ENCODE measurements around the gene DRD1.

The DRD1 gene

GRCh38 chr5:175484322-175484721, 40.3 kb upstream of the DRD1 start:
- Histone ChIP-seq H3K4me2 (no peak overlapping the region), H3K27ac (no peak overlapping the region), H4K20me1 (peaks cover 76 to 100% (median 91%) of the 10 kb centered on the region in 11 experiments; a peak in 21 of 22 replicates), H3K36me3 (peaks cover 73 to 88% (median 83%) of the 10 kb centered on the region in 11 experiments), H3K4me3 (no peak overlapping the region), H3K4me1 (peaks cover 14 to 33% (median 21%) of the 10 kb centered on the region in 10 experiments), H3K9me3 (replicated peaks in 1 of 11) (no peaks in the 10 kb centered on the region), H3K27me3 (no peaks in the 10 kb centered on the region), H3K9ac (no peak overlapping the region)
- no peak for TF ChIP-seq Cebpa-rat (IDR thresholded peaks at IDR 0.05)

GRCh38 chr5:175483337-175483736, 39.4 kb upstream of the DRD1 start:
- Histone ChIP-seq H3K9me3 (replicated peaks in 1 of 11) (no peaks in the 10 kb centered on the region), H3K27me3 (no peaks in the 10 kb centered on the region), H3K4me3 (no peak overlapping the region), H3K36me3 (peaks cover 63 to 78% (median 73%) of the 10 kb centered on the region in 11 experiments), H3K4me2 (no peak overlapping the region), H3K9ac (no peak overlapping the region), H3K4me1 (peaks cover 16 to 35% (median 23%) of the 10 kb centered on the region in 10 experiments), H4K20me1 (peaks cover 66 to 91% (median 82%) of the 10 kb centered on the region in 11 experiments; a peak in 21 of 22 replicates), H3K27ac (no peak overlapping the region)
- no peak for TF ChIP-seq Cebpa-rat (IDR thresholded peaks at IDR 0.05)

GRCh38 chr5:175479125-175479881, 35.3 kb upstream of the DRD1 start:
- H3K36me3 ChIP-seq, result peaks cover 29 to 38% (median 32%) of the 10 kb centered on the region in 11 experiments
- H3K27me3 ChIP-seq, result no peaks in the 10 kb centered on the region
- no peaks in the 10 kb centered on the region for H3K9me3 ChIP-seq (replicated peaks in 1 of 11)
- H3K9ac ChIP-seq, result peak overlapping the region; percentile 83 to 94 (median 91)
- peaks cover 26 to 51% (median 41%) of the 10 kb centered on the region in 11 experiments; a peak in 20 of 22 replicates for H4K20me1 ChIP-seq
- H3K4me2 ChIP-seq, result peak overlapping the region; percentile 92 to 100 (median 97)
- peak overlapping the region; percentile 52 to 94 (median 88) for H3K27ac ChIP-seq
- peaks cover 18 to 35% (median 25%) of the 10 kb centered on the region in 10 experiments for H3K4me1 ChIP-seq
- H3K4me3 ChIP-seq, result peak overlapping the region; percentile 84 to 98 (median 94)
- TF ChIP-seq Cebpa-rat (IDR thresholded peaks at IDR 0.05), result no peak

- Histone ChIP-seq H4K20me1 (peaks cover 20 to 44% (median 34%) of the 10 kb centered on the region in 11 experiments; a peak in 20 of 22 replicates), H3K4me2 (peak within 1 kb of the TSS; percentile 92 to 100 (median 97)), H3K27me3 (no peaks in the 10 kb centered on the region), H3K9me3 (replicated peaks in 1 of 11) (no peaks in the 10 kb centered on the region), H3K4me3 (peak within 1 kb of the TSS; percentile 84 to 98 (median 94)), H3K9ac (peak within 1 kb of the TSS; percentile 83 to 94 (median 91)), H3K4me1 (peaks cover 18 to 33% (median 25%) of the 10 kb centered on the region in 10 experiments), H3K36me3 (peaks cover 22 to 31% (median 25%) of the 10 kb centered on the region in 11 experiments), H3K27ac (peak within 1 kb of the TSS; percentile 52 to 94 (median 88))
- no peak for TF ChIP-seq Cebpa-rat (IDR thresholded peaks at IDR 0.05)
Observed at GRCh38 chr5:175478384-175479124, 34.6 kb upstream of the DRD1 start, which contains the start of gene SFXN1. Gene SFXN1 (plus strand): TSS chr5:175478560. CDS start chr5:175492104, 13,544 bp downstream.

GRCh38 chr5:175478008-175478383, 34.0 kb upstream of the DRD1 start:
- no peak for TF ChIP-seq Cebpa-rat (IDR thresholded peaks at IDR 0.05)
- Histone ChIP-seq H3K4me2 (peak overlapping the region; percentile 92 to 100 (median 97)), H3K9ac (peak overlapping the region; percentile 83 to 94 (median 91); a peak in 21 of 22 replicates), H3K4me1 (peaks cover 18 to 30% (median 25%) of the 10 kb centered on the region in 10 experiments), H3K36me3 (peaks cover 16 to 25% (median 19%) of the 10 kb centered on the region in 11 experiments; a peak in 21 of 22 replicates), H3K27me3 (no peaks in the 10 kb centered on the region), H3K4me3 (peak overlapping the region; percentile 84 to 98 (median 94)), H3K9me3 (replicated peaks in 1 of 11) (no peaks in the 10 kb centered on the region), H3K27ac (peak overlapping the region in 9 of 11 experiments; percentile 84 to 94 (median 91); a peak in 15 of 22 replicates), H4K20me1 (peaks cover 15 to 38% (median 30%) of the 10 kb centered on the region in 11 experiments; a peak in 20 of 22 replicates)

- Histone ChIP-seq H3K36me3 (peaks cover 11 to 20% (median 14%) of the 10 kb centered on the region in 11 experiments; a peak in 21 of 22 replicates), H3K4me1 (peaks cover 18 to 30% (median 25%) of the 10 kb centered on the region in 10 experiments), H3K9ac (no peak overlapping the region), H3K9me3 (replicated peaks in 1 of 11) (no peaks in the 10 kb centered on the region), H3K27ac (no peak overlapping the region), H3K4me3 (0 out of 20 replicates have a peak overlapping the region, but pooled peaks of 1 of the 10 experiments have one; percentile 84), H3K4me2 (peak overlapping the region in 1 of 11 experiments; percentile 99; a peak in 1 of 22 replicates), H3K27me3 (no peaks in the 10 kb centered on the region), H4K20me1 (peaks cover 10 to 32% (median 25%) of the 10 kb centered on the region in 11 experiments; a peak in 20 of 22 replicates)
- TF ChIP-seq Cebpa-rat (IDR thresholded peaks at IDR 0.05), result no peak
Observed at GRCh38 chr5:175477440-175477839, 33.5 kb upstream of the DRD1 start.

GRCh38 chr5:175475248-175475647, 31.3 kb upstream of the DRD1 start:
- H3K4me3 ChIP-seq, result no peak overlapping the region
- no peaks in the 10 kb centered on the region for H3K27me3 ChIP-seq
- no peak overlapping the region for H3K4me2 ChIP-seq
- no peak overlapping the region for H3K27ac ChIP-seq
- H4K20me1 ChIP-seq, result peaks cover 0 to 10% (median 5%) of the 10 kb centered on the region in 11 experiments; a peak in 8 of 22 replicates
- peaks cover 8 to 16% (median 10%) of the 10 kb centered on the region in 10 experiments for H3K4me1 ChIP-seq
- H3K9me3 ChIP-seq (replicated peaks in 1 of 11), result no peaks in the 10 kb centered on the region
- no peak overlapping the region for H3K9ac ChIP-seq
- TF ChIP-seq Cebpa-rat (IDR thresholded peaks at IDR 0.05), result no peak
- no peaks in the 10 kb centered on the region for H3K36me3 ChIP-seq

GRCh38 chr5:175472378-175472777, 28.4 kb upstream of the DRD1 start:
- no peaks in the 10 kb centered on the region for H3K36me3 ChIP-seq
- no peak overlapping the region for H3K27ac ChIP-seq
- no peaks in the 10 kb centered on the region for H3K27me3 ChIP-seq
- TF ChIP-seq Cebpa-rat (IDR thresholded peaks at IDR 0.05), result no peak
- H3K4me3 ChIP-seq, result no peak overlapping the region
- no peak overlapping the region for H3K4me2 ChIP-seq
- no peaks in the 10 kb centered on the region for H4K20me1 ChIP-seq
- no peaks in the 10 kb centered on the region for H3K4me1 ChIP-seq
- no peak overlapping the region for H3K9ac ChIP-seq
- H3K9me3 ChIP-seq (replicated peaks in 1 of 11), result no peaks in the 10 kb centered on the region
